Measurements from ENCODE around the gene KPNA1.

The KPNA1 gene

DNA sequence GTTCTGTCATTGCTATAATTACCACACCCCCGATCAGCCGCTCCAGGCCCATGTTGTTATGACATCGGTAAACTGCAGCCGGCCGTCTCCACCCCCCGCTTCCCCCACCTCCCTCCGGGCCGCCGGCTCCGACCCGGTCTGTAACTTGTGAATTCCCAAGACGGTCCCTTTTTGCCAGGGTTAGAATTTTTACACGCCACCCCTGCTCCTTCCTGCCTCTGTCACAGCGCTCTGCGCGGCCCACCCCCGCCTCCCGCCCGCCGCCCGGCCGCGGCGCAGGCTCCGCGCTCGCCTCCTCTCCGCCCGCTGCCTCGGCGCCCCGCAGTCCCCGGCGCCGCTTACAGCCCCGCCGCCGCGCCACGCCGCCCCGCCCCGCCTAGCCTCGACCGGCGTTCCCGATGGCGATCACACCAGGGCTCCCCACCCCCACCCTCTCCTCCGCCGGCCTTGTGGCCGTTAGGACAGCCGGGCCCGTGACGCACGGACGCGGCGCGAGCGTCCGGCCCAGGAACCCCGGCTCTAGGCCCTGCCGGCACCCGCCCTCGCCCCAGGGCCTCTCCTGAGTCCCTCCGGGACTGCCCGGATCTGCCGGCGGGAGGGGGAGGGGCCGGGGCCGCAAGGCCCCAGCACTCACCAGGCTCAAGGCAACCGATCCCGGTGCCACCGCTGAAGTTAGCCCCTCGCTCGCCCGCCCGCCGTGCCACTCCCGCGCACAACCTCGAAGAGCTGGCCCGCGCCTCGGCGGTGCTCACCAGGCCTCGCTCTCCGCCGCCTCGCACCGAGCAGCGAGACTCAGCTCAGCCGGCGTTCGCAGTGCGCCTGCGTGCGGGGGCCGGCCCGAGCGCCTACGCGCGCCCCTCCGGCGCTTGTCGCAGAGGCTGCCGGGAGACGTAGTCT lies at the start of gene KPNA1:
KPNA1 (minus strand) TSS at position 817 of the 897 bp plus-strand sequence. CDS start 18,374 bp downstream, outside the sequence.
- Histone ChIP-seq H3K27ac (ENCODE audit: poor library complexity, severe bottlenecking) (peak within 1 kb of the TSS; percentile 88), H3K36me3 (ENCODE audit: low read depth) (peaks cover 16% of the 10 kb centered on the region), H3K27me3 (ENCODE audit: insufficient read depth, poor library complexity, severe bottlenecking) (no peaks in the 10 kb centered on the region), H3K4me3 (ENCODE audit: severe bottlenecking) (peak within 1 kb of the TSS; percentile 100), H3K9me3 (ENCODE audit: severe bottlenecking) (no peaks in the 10 kb centered on the region), H3K4me1 (ENCODE audit: insufficient read depth, poor library complexity, severe bottlenecking) (peaks cover 16% of the 10 kb centered on the region)
- peak; percentile 83 for DNase-seq (ENCODE audit: low spot score)
- ATAC-seq (ENCODE audit: low read depth) = peak; percentile 94
- TF ChIP-seq, protein P1, sequence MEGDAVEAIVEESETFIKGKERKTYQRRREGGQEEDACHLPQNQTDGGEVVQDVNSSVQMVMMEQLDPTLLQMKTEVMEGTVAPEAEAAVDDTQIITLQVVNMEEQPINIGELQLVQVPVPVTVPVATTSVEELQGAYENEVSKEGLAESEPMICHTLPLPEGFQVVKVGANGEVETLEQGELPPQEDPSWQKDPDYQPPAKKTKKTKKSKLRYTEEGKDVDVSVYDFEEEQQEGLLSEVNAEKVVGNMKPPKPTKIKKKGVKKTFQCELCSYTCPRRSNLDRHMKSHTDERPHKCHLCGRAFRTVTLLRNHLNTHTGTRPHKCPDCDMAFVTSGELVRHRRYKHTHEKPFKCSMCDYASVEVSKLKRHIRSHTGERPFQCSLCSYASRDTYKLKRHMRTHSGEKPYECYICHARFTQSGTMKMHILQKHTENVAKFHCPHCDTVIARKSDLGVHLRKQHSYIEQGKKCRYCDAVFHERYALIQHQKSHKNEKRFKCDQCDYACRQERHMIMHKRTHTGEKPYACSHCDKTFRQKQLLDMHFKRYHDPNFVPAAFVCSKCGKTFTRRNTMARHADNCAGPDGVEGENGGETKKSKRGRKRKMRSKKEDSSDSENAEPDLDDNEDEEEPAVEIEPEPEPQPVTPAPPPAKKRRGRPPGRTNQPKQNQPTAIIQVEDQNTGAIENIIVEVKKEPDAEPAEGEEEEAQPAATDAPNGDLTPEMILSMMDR (IDR thresholded peaks at IDR 0.05; ENCODE audit: poor library complexity, severe bottlenecking) = no peak

DNA sequence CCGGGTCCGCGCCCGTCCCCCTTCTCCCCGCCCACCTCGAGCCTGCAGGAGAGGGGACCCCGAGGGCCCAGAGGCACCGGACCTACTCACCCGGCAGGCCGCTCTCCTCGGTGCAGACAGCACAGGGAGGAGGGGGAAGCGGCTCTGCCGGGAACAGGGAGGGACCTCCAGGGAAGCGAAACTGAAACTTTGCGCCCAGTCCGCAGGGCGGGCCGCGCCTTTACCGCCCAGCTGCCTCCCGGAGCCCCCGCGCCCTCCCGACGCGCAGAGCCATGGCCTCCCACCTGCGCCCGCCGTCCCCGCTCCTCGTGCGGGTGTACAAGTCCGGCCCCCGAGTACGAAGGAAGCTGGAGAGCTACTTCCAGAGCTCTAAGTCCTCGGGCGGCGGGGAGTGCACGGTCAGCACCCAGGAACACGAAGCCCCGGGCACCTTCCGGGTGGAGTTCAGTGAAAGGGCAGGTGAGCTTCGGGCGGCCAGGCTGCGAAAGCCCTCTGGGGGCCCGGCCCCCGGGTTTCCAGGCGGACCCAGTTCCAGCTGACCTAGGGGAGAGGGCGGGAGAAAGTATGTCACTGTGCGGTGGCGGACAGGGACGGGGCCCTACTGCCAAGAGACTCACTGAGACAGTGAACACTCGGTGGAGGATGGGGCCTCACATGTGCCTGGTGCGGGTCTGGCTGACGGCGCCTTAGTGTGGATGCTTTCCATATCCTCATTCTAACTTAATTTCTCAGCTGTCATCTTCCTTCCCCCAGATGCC lies 49.6 kb upstream of the KPNA1 start, which contains the start of the genes DTX3L and PARP9:
DTX3L (plus strand) TSS at position 184 of the 758 bp plus-strand sequence; CDS start at position 273, 89 bp downstream.
PARP9 (minus strand) TSS at position 146 of the 758 bp plus-strand sequence. CDS start 4,680 bp downstream, outside the sequence.
- TF ChIP-seq, protein P1 (IDR thresholded peaks at IDR 0.05; ENCODE audit: poor library complexity, severe bottlenecking) = no peak
- Histone ChIP-seq H3K27me3 (ENCODE audit: insufficient read depth, poor library complexity, severe bottlenecking) (no peaks in the 10 kb centered on the region), H3K36me3 (ENCODE audit: low read depth) (peaks cover 16% of the 10 kb centered on the region), H3K4me3 (ENCODE audit: severe bottlenecking) (peak within 1 kb of the TSS; percentile 48), H3K4me1 (ENCODE audit: insufficient read depth, poor library complexity, severe bottlenecking) (no peaks in the 10 kb centered on the region), H3K9me3 (ENCODE audit: severe bottlenecking) (no peaks in the 10 kb centered on the region), H3K27ac (ENCODE audit: poor library complexity, severe bottlenecking) (peak within 1 kb of the TSS; percentile 52)
- peak; percentile 78 for DNase-seq (ENCODE audit: low spot score)
- ATAC-seq (ENCODE audit: low read depth) = peak; percentile 93

DNA sequence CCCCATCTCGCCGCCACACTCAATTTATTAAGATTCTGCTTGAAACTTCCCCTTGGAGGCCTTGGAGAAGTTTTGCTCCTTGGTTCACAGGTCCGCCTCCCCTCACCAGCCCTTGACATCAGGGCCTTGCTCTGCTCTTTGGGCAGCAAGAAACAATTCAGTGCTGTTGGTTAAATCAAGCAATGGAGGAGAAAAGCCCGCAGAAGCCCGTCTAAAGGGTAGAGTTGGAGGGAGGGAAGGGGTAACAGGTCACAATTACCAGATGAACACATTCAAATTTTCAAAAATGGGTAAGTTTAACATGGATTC lies 48.9 kb upstream of the KPNA1 start:
- peaks cover 22% of the 10 kb centered on the region for H3K36me3 ChIP-seq (ENCODE audit: low read depth)
- H3K27ac ChIP-seq (ENCODE audit: poor library complexity, severe bottlenecking) = peak overlapping the region; percentile 52
- no peaks in the 10 kb centered on the region for H3K9me3 ChIP-seq (ENCODE audit: severe bottlenecking)
- H3K4me3 ChIP-seq (ENCODE audit: severe bottlenecking) = peak overlapping the region; percentile 48
- no peaks in the 10 kb centered on the region for H3K4me1 ChIP-seq (ENCODE audit: insufficient read depth, poor library complexity, severe bottlenecking)
- ATAC-seq (ENCODE audit: low read depth) (peak; percentile 8; the same call in 1 of the 3 replicates), DNase-seq (ENCODE audit: low spot score) (no peak)
- no peaks in the 10 kb centered on the region for H3K27me3 ChIP-seq (ENCODE audit: insufficient read depth, poor library complexity, severe bottlenecking)
- TF ChIP-seq, protein P1 (IDR thresholded peaks at IDR 0.05; ENCODE audit: poor library complexity, severe bottlenecking) = no peak

DNA sequence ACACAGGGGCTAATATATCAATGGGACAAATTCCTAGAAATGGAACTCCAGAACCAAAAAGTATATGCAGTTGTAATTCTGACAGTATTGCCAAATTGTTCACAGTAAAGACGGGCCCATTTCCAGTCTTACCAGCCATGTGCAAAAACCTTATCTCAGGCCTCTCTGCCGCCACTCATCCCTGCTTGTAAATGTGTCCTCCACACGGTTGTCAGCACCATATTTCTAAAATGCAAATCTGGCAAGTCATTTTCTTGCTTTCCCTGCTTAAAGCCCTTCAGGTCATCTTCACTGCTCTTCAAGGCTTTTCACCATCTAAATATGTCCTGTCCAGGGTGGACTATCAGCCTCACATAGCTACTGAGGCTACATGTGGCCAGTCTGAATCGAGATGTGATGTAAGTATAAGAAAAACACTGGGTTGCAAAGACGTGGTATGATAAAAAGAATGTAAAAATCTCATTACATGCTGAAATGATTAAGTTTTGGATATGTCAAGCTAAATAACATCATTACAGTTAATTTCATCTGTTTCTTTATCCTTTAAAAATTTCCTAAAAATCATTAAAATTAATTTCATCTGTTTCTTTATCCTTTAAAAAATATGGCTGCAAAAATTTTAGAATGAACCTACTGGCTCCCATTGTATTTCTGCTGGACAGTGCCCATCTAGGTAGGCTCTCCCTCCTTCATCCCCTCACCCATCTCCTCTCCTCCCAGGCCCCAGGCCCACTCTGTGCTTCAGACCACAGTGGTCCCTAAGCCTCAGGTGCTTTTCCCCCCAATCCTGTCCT lies 48.4 kb upstream of the KPNA1 start:
- Histone ChIP-seq H3K9me3 (ENCODE audit: severe bottlenecking) (no peaks in the 10 kb centered on the region), H3K4me3 (ENCODE audit: severe bottlenecking) (peak overlapping the region; percentile 48), H3K4me1 (ENCODE audit: insufficient read depth, poor library complexity, severe bottlenecking) (no peaks in the 10 kb centered on the region), H3K27ac (ENCODE audit: poor library complexity, severe bottlenecking) (peak overlapping the region; percentile 52), H3K27me3 (ENCODE audit: insufficient read depth, poor library complexity, severe bottlenecking) (no peaks in the 10 kb centered on the region), H3K36me3 (ENCODE audit: low read depth) (peaks cover 23% of the 10 kb centered on the region)
- ATAC-seq (ENCODE audit: low read depth) (no peak), DNase-seq (ENCODE audit: low spot score) (no peak)
- TF ChIP-seq, protein P1 (IDR thresholded peaks at IDR 0.05; ENCODE audit: poor library complexity, severe bottlenecking) = no peak

All from RWPE2 (cell line).